H9 (cell line): ENCODE data around the gene MSI2. TPM values are rescaled to one million over a fixed set of nuclear protein-coding genes. Genes with fewer than 3 reads are reported as not detected.

Experiments
- DNase-seq: peaks from one replicate; pipeline ENCODE4 v3.0.0-alpha.2; 2017
- H2AFZ ChIP-seq: one replicate; pipeline ENCODE4 v1.6.1; 2013; ENCODE audit warnings: mild to moderate bottlenecking, low read length, control low read depth, moderate library complexity
- H2AK5ac ChIP-seq: 2 replicates; pipeline ENCODE4 v1.6.1; 2013; ENCODE audit warnings: low read length, control low read depth, mixed read lengths; ENCODE audit not compliant: insufficient read length
- H2BK120ac ChIP-seq: one replicate; pipeline ENCODE4 v1.6.1; 2013; ENCODE audit warnings: low read depth, mild to moderate bottlenecking, low read length, control low read depth, inconsistent platforms; ENCODE audit not compliant: poor library complexity, severe bottlenecking
- H2BK12ac ChIP-seq: 2 replicates; pipeline ENCODE4 v1.6.1; 2013; ENCODE audit warnings: low read length, control low read depth, mixed read lengths, low read depth; ENCODE audit not compliant: insufficient read length
- H2BK15ac ChIP-seq: 2 replicates; pipeline ENCODE4 v1.6.1; 2013; ENCODE audit warnings: low read depth, low read length, control low read depth
- H2BK20ac ChIP-seq: one replicate; pipeline ENCODE4 v1.6.1; 2013; ENCODE audit warnings: low read depth, mild to moderate bottlenecking, low read length, control low read depth, inconsistent platforms; ENCODE audit not compliant: poor library complexity, severe bottlenecking
- H2BK5ac ChIP-seq: 2 replicates; pipeline ENCODE4 v1.6.1; 2013; ENCODE audit warnings: low read length, control low read depth, mixed read lengths; ENCODE audit not compliant: insufficient read length
- H3K14ac ChIP-seq: 2 replicates; pipeline ENCODE4 v1.6.1; 2013; ENCODE audit warnings: low read length, control low read depth; ENCODE audit not compliant: insufficient read depth
- H3K18ac ChIP-seq: 2 replicates; pipeline ENCODE4 v1.6.1; 2013; ENCODE audit warnings: low read depth, mild to moderate bottlenecking, mixed read lengths, low read length, control low read depth; ENCODE audit not compliant: insufficient read length
- H3K23ac ChIP-seq: 2 replicates; pipeline ENCODE4 v1.6.1; 2013; ENCODE audit warnings: low read length, control low read depth, mixed read lengths, low read depth; ENCODE audit not compliant: insufficient read length
- H3K23me2 ChIP-seq: 2 replicates; pipeline ENCODE4 v1.6.1; 2013; ENCODE audit warnings: low read depth, mild to moderate bottlenecking, mixed read lengths, low read length, control low read depth; ENCODE audit not compliant: insufficient read length, poor library complexity, severe bottlenecking
- H3K27ac ChIP-seq: 2 replicates; pipeline ENCODE4 v1.5.1; 2013; ENCODE audit warnings: low read length, control low read depth, mixed read lengths, low read depth; ENCODE audit not compliant: insufficient read length
- H3K27me3 ChIP-seq: 2 replicates; pipeline ENCODE4 v1.6.1; 2013; ENCODE audit warnings: low read length, control low read depth, inconsistent platforms; ENCODE audit not compliant: insufficient read depth
- H3K4ac ChIP-seq: 2 replicates; pipeline ENCODE4 v1.6.1; 2013; ENCODE audit warnings: low read depth, mild to moderate bottlenecking, control low read depth, inconsistent platforms, low read length, moderate library complexity
- H3K4me1 ChIP-seq: 2 replicates; pipeline ENCODE4 v1.6.1; 2013; ENCODE audit warnings: low read length, control low read depth, inconsistent platforms; ENCODE audit not compliant: insufficient read depth
- H3K4me2 ChIP-seq: 2 replicates; pipeline ENCODE4 v1.6.1; 2013; ENCODE audit warnings: low read length, control low read depth, mixed read lengths; ENCODE audit not compliant: insufficient read length, insufficient read depth
- H3K56ac ChIP-seq: 2 replicates; pipeline ENCODE4 v1.6.1; 2013; ENCODE audit warnings: low read depth, mild to moderate bottlenecking, mixed read lengths, low read length, control low read depth; ENCODE audit not compliant: insufficient read length
- H3K79me1 ChIP-seq: 2 replicates; pipeline ENCODE4 v1.6.1; 2013; ENCODE audit warnings: low read depth, mild to moderate bottlenecking, moderate library complexity, low read length, control low read depth, inconsistent platforms; ENCODE audit not compliant: insufficient read depth, poor library complexity, severe bottlenecking
- H3K79me2 ChIP-seq: 2 replicates; pipeline ENCODE4 v1.6.1; 2013; ENCODE audit warnings: low read length, control low read depth, inconsistent platforms; ENCODE audit not compliant: insufficient read depth
- H3K9ac ChIP-seq: 2 replicates; pipeline ENCODE4 v1.6.1; 2013; ENCODE audit warnings: low read length, control low read depth, mixed read lengths; ENCODE audit not compliant: insufficient read length; ENCODE audit errors: extremely low read depth
- H3K9me3 ChIP-seq: one replicate; pipeline ENCODE4 v1.6.1; 2013; ENCODE audit warnings: low read depth, low read length, inconsistent platforms; ENCODE audit not compliant: control insufficient read depth
- H3T11ph ChIP-seq: one replicate; pipeline ENCODE4 v1.6.1; 2013; ENCODE audit warnings: mild to moderate bottlenecking, low read length, control low read depth, inconsistent platforms
- H4K20me1 ChIP-seq: one replicate; pipeline ENCODE4 v1.6.1; 2013; ENCODE audit not compliant: control insufficient read depth, insufficient read length, insufficient read depth
- H4K5ac ChIP-seq: 2 replicates; pipeline ENCODE4 v1.6.1; 2013; ENCODE audit warnings: low read depth, mild to moderate bottlenecking, mixed read lengths, low read length, control low read depth; ENCODE audit not compliant: insufficient read length
- H4K8ac ChIP-seq: replicated peaks from 2 replicates; pipeline ENCODE4 v1.6.1; 2013; ENCODE audit warnings: low read length, control low read depth, mixed read lengths, low read depth; ENCODE audit not compliant: insufficient read length
- H4K91ac ChIP-seq: 2 replicates; pipeline ENCODE4 v1.6.1; 2013; ENCODE audit warnings: low read depth, mild to moderate bottlenecking, moderate library complexity, mixed read lengths, low read length, control low read depth; ENCODE audit not compliant: insufficient read length
- H3K27ac Mint-ChIP-seq, 3 experiments: 2 replicates in 2 of 3; 3 replicates in 1 of 3; pipeline ENCODE4 v1.8.0; 2020 to 2021; ENCODE audit warnings: mixed read lengths in 3 of 3, mild to moderate bottlenecking in 1 of 3, moderate library complexity in 1 of 3
- H3K27me3 Mint-ChIP-seq: 2 replicates; pipeline ENCODE4 v1.8.0; 2021; ENCODE audit warnings: low read depth, mild to moderate bottlenecking, moderate library complexity, mixed read lengths
- H3K36me3 Mint-ChIP-seq, 3 experiments: 2 replicates in 2 of 3; 3 replicates in 1 of 3; pipeline ENCODE4 v1.8.0; 2020 to 2021; ENCODE audit warnings: low read depth in 3 of 3, mixed read lengths in 3 of 3; ENCODE audit not compliant: insufficient read depth in 1 of 3
- H3K4me1 Mint-ChIP-seq, 2 experiments: 2 replicates each; pipeline ENCODE4 v1.8.0; 2020; ENCODE audit warnings: mixed read lengths in 2 of 2
- H3K4me3 Mint-ChIP-seq, 2 experiments: 2 replicates in 1 of 2; 3 replicates in 1 of 2; pipeline ENCODE4 v1.8.0; 2020 to 2021; ENCODE audit warnings: mild to moderate bottlenecking in 2 of 2, mixed read lengths in 2 of 2, moderate library complexity in 1 of 2
- H3K9me3 Mint-ChIP-seq, 2 experiments: 2 replicates in 1 of 2; 3 replicates in 1 of 2; pipeline ENCODE4 v1.8.0; 2020; ENCODE audit warnings: mild to moderate bottlenecking in 2 of 2, mixed read lengths in 2 of 2, moderate library complexity in 1 of 2
- CTCF ChIP-seq: fragments of 200-600 bp; sonication (generic); conservative IDR thresholded peaks from 3 replicates; pipeline ENCODE4 v1.8.0; 2021; ENCODE audit warnings: antibody characterized with exemption, mild to moderate bottlenecking
- WGBS: extraction: QIAGEN DNeasy Blood & Tissue Kit; methylation state at CpG from one replicate; pipeline ENCODE4 v1.1.7; 2013; ENCODE audit warnings: missing lambda C conversion rate, low lambda C conversion rate, mixed read lengths; ENCODE audit not compliant: insufficient read length; ENCODE audit errors: extremely low coverage; 5-methylcytosine and 5-hydroxymethylcytosine counted together
- total RNA-seq: library from RNA; stranded (reverse); gene quantifications from 2 replicates; pipeline ENCODE4 v1.2.1, GENCODE V29; 2021

MSI2 gene
- total RNA-seq, 1 experiment from 2014 or later: 98.5 TPM

DNA sequence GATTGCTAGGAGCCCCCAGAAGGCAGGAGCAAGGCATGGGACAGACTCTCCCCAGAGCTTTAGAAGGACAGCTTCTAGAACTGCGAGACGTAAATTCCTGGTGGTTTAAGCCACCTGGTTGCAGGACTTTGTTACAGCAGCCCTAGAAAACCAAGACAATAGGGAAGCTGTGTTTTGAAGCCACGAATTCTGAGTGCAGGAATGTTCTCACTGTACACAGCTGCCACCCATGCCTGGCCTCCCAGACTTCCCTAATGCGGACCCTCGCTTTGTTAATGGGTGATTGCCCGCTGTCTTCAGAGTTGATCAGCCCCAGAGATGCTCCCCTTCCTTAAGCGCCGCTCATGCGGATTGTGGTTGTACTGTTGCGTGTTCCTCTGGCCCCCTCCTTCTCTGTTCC is 177.1 kb downstream of the MSI2 start:
- Histone ChIP-seq H3K56ac (no peak overlapping the region), H3K4ac (no peak overlapping the region), H3K9me3 (no peaks in the 10 kb centered on the region), H2AFZ (no peak overlapping the region), H3K23me2 (no peaks in the 10 kb centered on the region), H3K14ac (no peak overlapping the region), H3K4me2 (no peak overlapping the region), H3K23ac (no peak overlapping the region), H3K27me3 (no peaks in the 10 kb centered on the region), H3K27ac (no peak overlapping the region), H4K91ac (no peak overlapping the region), H3K79me1 (no peaks in the 10 kb centered on the region), H4K20me1 (no peaks in the 10 kb centered on the region), H2BK12ac (no peak overlapping the region), H3K9ac (no peak overlapping the region), H2BK5ac (no peak overlapping the region), H2AK5ac (no peak overlapping the region), H3K79me2 (no peaks in the 10 kb centered on the region), H2BK20ac (no peak overlapping the region), H2BK120ac (no peak overlapping the region), H3K18ac (no peak overlapping the region), H4K8ac (no peak overlapping the region), H3K4me1 (peaks cover 8% of the 10 kb centered on the region; the same call in 1 of the 2 replicates), H3T11ph (no peak overlapping the region), H4K5ac (no peak overlapping the region), H2BK15ac (no peak overlapping the region)
- Mint-ChIP-seq H3K36me3 (no peaks in the 10 kb centered on the region), H3K27me3 (no peaks in the 10 kb centered on the region), H3K9me3 (no peaks in the 10 kb centered on the region), H3K4me1 (peaks cover 28 to 34% of the 10 kb centered on the region in 2 experiments), H3K27ac (peak overlapping the region in 1 of 3 experiments; percentile 54; a peak in 1 of 7 replicates), H3K4me3 (no peak overlapping the region)
- WGBS: no CpG with 5 or more reads among the region's 10 CpGs
- DNase-seq: no peak
- peak; percentile 30; the same call in 1 of the 3 replicates for TF ChIP-seq CTCF
